ENCODE data around the gene TMEM151B. TPM values are rescaled to one million over a fixed set of nuclear protein-coding genes. Genes with fewer than 3 reads are reported as not detected.

Gene TMEM151B
- total RNA-seq, 2 donors from 2014 or later: not detected

GRCh38 chr6:44257025-44257752 is 13.1 kb upstream of the TMEM151B start, which contains the start of gene SLC35B2:
SLC35B2 (minus strand) TSS chr6:44257528; CDS start chr6:44257410, 118 bp downstream.
- H3K4me3 ChIP-seq: peak within 1 kb of the TSS; percentile 88
- DNase-seq (ENCODE audit: low spot score) (no peak), ATAC-seq (ENCODE audit: insufficient number of reproducible peaks, low FRiP score, low read depth) (peak; percentile 64)
- H3K4me1 ChIP-seq (ENCODE audit: control insufficient read depth in 1 of 2, low read depth in 2 of 2): peaks cover 14 to 21% of the 10 kb centered on the region in 2 donors
- H3K27ac ChIP-seq: peak within 1 kb of the TSS; percentile 59 to 76
- H3K36me3 ChIP-seq: peaks cover 23% of the 10 kb centered on the region
- H3K9me3 ChIP-seq: no peaks in the 10 kb centered on the region
- TF ChIP-seq CTCF (IDR thresholded peaks at IDR 0.05): peak; percentile 55
- H3K27me3 ChIP-seq (replicated peaks; ENCODE audit: insufficient read depth): no peaks in the 10 kb centered on the region

GRCh38 chr6:44257753-44258324 is 12.4 kb upstream of the TMEM151B start:
- H3K36me3 ChIP-seq: peaks cover 17% of the 10 kb centered on the region
- peaks cover 20 to 27% of the 10 kb centered on the region in 2 donors for H3K4me1 ChIP-seq (ENCODE audit: control insufficient read depth in 1 of 2, low read depth in 2 of 2)
- no peak for TF ChIP-seq CTCF (IDR thresholded peaks at IDR 0.05)

GRCh38 chr6:44258325-44258863 is 11.9 kb upstream of the TMEM151B start:
- Histone ChIP-seq H3K27me3 (replicated peaks; ENCODE audit: insufficient read depth) (no peaks in the 10 kb centered on the region), H3K4me3 (no peak overlapping the region), H3K9me3 (no peaks in the 10 kb centered on the region), H3K36me3 (peaks cover 11% of the 10 kb centered on the region), H3K4me1 (ENCODE audit: control insufficient read depth in 1 of 2, low read depth in 2 of 2) (peaks cover 26 to 33% of the 10 kb centered on the region in 2 donors), H3K27ac (no peak overlapping the region)
- ATAC-seq (ENCODE audit: insufficient number of reproducible peaks, low FRiP score, low read depth): no peak
- no peak for TF ChIP-seq CTCF (IDR thresholded peaks at IDR 0.05)
- no peak for DNase-seq (ENCODE audit: low spot score)

More at GRCh38 chr6:44257753-44258324, 12.4 kb upstream of the TMEM151B start:
- peak overlapping the region; percentile 59 to 76 for H3K27ac ChIP-seq
- DNase-seq (ENCODE audit: low spot score) (no peak), ATAC-seq (ENCODE audit: insufficient number of reproducible peaks, low FRiP score, low read depth) (peak; percentile 4)
- no peaks in the 10 kb centered on the region for H3K9me3 ChIP-seq
- no peaks in the 10 kb centered on the region for H3K27me3 ChIP-seq (replicated peaks; ENCODE audit: insufficient read depth)
- peak overlapping the region; percentile 88 for H3K4me3 ChIP-seq

- H3K4me3 ChIP-seq: no peak overlapping the region
- DNase-seq (ENCODE audit: low spot score) (no peak), ATAC-seq (ENCODE audit: insufficient number of reproducible peaks, low FRiP score, low read depth) (no peak)
- no peak overlapping the region for H3K27ac ChIP-seq
- no peaks in the 10 kb centered on the region for H3K27me3 ChIP-seq (replicated peaks; ENCODE audit: insufficient read depth)
- peaks cover 31 to 38% of the 10 kb centered on the region in 2 donors for H3K4me1 ChIP-seq (ENCODE audit: control insufficient read depth in 1 of 2, low read depth in 2 of 2)
- no peaks in the 10 kb centered on the region for H3K9me3 ChIP-seq
- no peak for TF ChIP-seq CTCF (IDR thresholded peaks at IDR 0.05)
- H3K36me3 ChIP-seq: peaks cover 11% of the 10 kb centered on the region
These were observed 11.3 kb upstream of the TMEM151B start for GRCh38 chr6:44258921-44259320.

GRCh38 chr6:44260011-44260410 is 10.2 kb upstream of the TMEM151B start:
- peaks cover 1% of the 10 kb centered on the region for H3K36me3 ChIP-seq
- no peak for DNase-seq (ENCODE audit: low spot score)
- no peak overlapping the region for H3K4me3 ChIP-seq
- no peaks in the 10 kb centered on the region for H3K9me3 ChIP-seq
- no peak for ATAC-seq (ENCODE audit: insufficient number of reproducible peaks, low FRiP score, low read depth)
- H3K27ac ChIP-seq: no peak overlapping the region
- TF ChIP-seq CTCF (IDR thresholded peaks at IDR 0.05): no peak
- peaks cover 39 to 47% of the 10 kb centered on the region in 2 donors for H3K4me1 ChIP-seq (ENCODE audit: control insufficient read depth in 1 of 2, low read depth in 2 of 2)
- no peaks in the 10 kb centered on the region for H3K27me3 ChIP-seq (replicated peaks; ENCODE audit: insufficient read depth)

All from thoracic aorta (tissue), 2 donors.